GM19467 (cell line): ENCODE results near the gene DDR2.
A peak's percentile ranks its signal among the peaks of the same experiment; 100 is the strongest.

Experiments
- ATAC-seq: cut with Tn5 transposase; IDR thresholded peaks from one replicate; pipeline ENCODE4 v1.9.1; 2021; ENCODE audit warnings: mild to moderate bottlenecking, moderate library complexity; ENCODE audit not compliant: unreplicated experiment

The DDR2 gene

GRCh38 chr1:162629077-162629627 lies 3.1 kb upstream of the DDR2 start:
- ATAC-seq, result no peak

- no peak for ATAC-seq
These were observed 2.6 kb upstream of the DDR2 start for GRCh38 chr1:162629651-162630050.

- ATAC-seq, result no peak
These were observed 595 bp upstream of the DDR2 start for GRCh38 chr1:162631546-162632191.

GRCh38 chr1:162632698-162633080 lies 425 bp downstream of the DDR2 start:
- ATAC-seq, result no peak

GRCh38 chr1:162633081-162633762 lies 958 bp downstream of the DDR2 start:
- ATAC-seq, result peak; percentile 53

- ATAC-seq, result no peak
These were observed 3.2 kb downstream of the DDR2 start for GRCh38 chr1:162635418-162635817.

GRCh38 chr1:162639718-162640117 lies 7.5 kb downstream of the DDR2 start:
- ATAC-seq, result no peak

GRCh38 chr1:162641114-162641513 lies 8.8 kb downstream of the DDR2 start:
- no peak for ATAC-seq

- no peak for ATAC-seq
These were observed 12.7 kb downstream of the DDR2 start for GRCh38 chr1:162644986-162645314.

GRCh38 chr1:162645666-162646065 lies 13.4 kb downstream of the DDR2 start:
- no peak for ATAC-seq

- ATAC-seq, result no peak
These were observed 17.3 kb downstream of the DDR2 start for GRCh38 chr1:162649583-162649982.

- no peak for ATAC-seq
These were observed 22.8 kb downstream of the DDR2 start for GRCh38 chr1:162654915-162655620.

GRCh38 chr1:162656266-162656665 lies 24.0 kb downstream of the DDR2 start:
- ATAC-seq, result no peak

- ATAC-seq, result no peak
These were observed 28.3 kb downstream of the DDR2 start for GRCh38 chr1:162660574-162660973.

GRCh38 chr1:162661336-162661735 lies 29.1 kb downstream of the DDR2 start:
- ATAC-seq, result no peak

GRCh38 chr1:162662013-162662412 lies 29.7 kb downstream of the DDR2 start:
- ATAC-seq, result no peak

GRCh38 chr1:162663086-162663485 lies 30.8 kb downstream of the DDR2 start:
- ATAC-seq, result no peak

- ATAC-seq, result no peak
These were observed 31.4 kb downstream of the DDR2 start for GRCh38 chr1:162663589-162664106.

GRCh38 chr1:162666006-162666645 lies 33.9 kb downstream of the DDR2 start:
- no peak for ATAC-seq

- ATAC-seq, result no peak
These were observed 35.3 kb downstream of the DDR2 start for GRCh38 chr1:162667381-162668080.
